ENCODE data around the gene SPTB.
A peak's percentile ranks its signal among the peaks of the same experiment; 100 is the strongest.

SPTB gene

GRCh38 chr14:64848239-64848638, 31.5 kb downstream of the SPTB start:
- DNase-seq, result no peak

- no peak for DNase-seq
Observed at GRCh38 chr14:64846319-64846718, 33.4 kb downstream of the SPTB start.

- DNase-seq, result no peak
Observed at GRCh38 chr14:64845878-64846277, 33.8 kb downstream of the SPTB start.

GRCh38 chr14:64844969-64845536, 34.7 kb downstream of the SPTB start:
- DNase-seq, result no peak

- DNase-seq, result no peak
Observed at GRCh38 chr14:64844272-64844671, 35.4 kb downstream of the SPTB start.

- no peak for DNase-seq
Observed at GRCh38 chr14:64843548-64843947, 36.2 kb downstream of the SPTB start.

- DNase-seq, result no peak
Observed at GRCh38 chr14:64841772-64842750, 37.6 kb downstream of the SPTB start.

- no peak for DNase-seq
Observed at GRCh38 chr14:64841121-64841651, 38.5 kb downstream of the SPTB start.

- DNase-seq, result no peak
Observed at GRCh38 chr14:64838656-64839055, 41.1 kb downstream of the SPTB start.

- no peak for DNase-seq
Observed at GRCh38 chr14:64835431-64835830, 44.3 kb downstream of the SPTB start.

- DNase-seq, result no peak
Observed at GRCh38 chr14:64834965-64835364, 44.7 kb downstream of the SPTB start.

- no peak for DNase-seq
Observed at GRCh38 chr14:64831419-64831818, 48.3 kb downstream of the SPTB start.

GRCh38 chr14:64830961-64831360, 48.7 kb downstream of the SPTB start:
- DNase-seq, result no peak

- no peak for DNase-seq
Observed at GRCh38 chr14:64828071-64828470, 51.6 kb downstream of the SPTB start.

GRCh38 chr14:64826845-64827244, 52.9 kb downstream of the SPTB start:
- DNase-seq, result no peak

GRCh38 chr14:64826333-64826732, 53.4 kb downstream of the SPTB start:
- no peak for DNase-seq

GRCh38 chr14:64825509-64825908, 54.2 kb downstream of the SPTB start:
- DNase-seq, result no peak

- no peak for DNase-seq
Observed at GRCh38 chr14:64825006-64825405, 54.7 kb downstream of the SPTB start.

GRCh38 chr14:64824471-64824870, 55.2 kb downstream of the SPTB start:
- DNase-seq, result no peak

- peak; percentile 80 for DNase-seq
Observed at GRCh38 chr14:64823305-64823861, 56.3 kb downstream of the SPTB start.

GRCh38 chr14:64821651-64822050, 58.1 kb downstream of the SPTB start:
- no peak for DNase-seq

GRCh38 chr14:64818151-64818550, 61.6 kb downstream of the SPTB start:
- no peak for DNase-seq

- DNase-seq, result no peak
Observed at GRCh38 chr14:64817631-64818030, 62.1 kb downstream of the SPTB start.
